Stimulated activated CD8-positive, alpha-beta memory T cell treated with anti-CD3 and anti-CD28 coated beads, Interleukin-7, amount 100 ng/mL, for 24 hours (primary cell): ENCODE data around the gene SPTLC2.

Experiments used
- DNase-seq: peaks from one replicate; pipeline ENCODE4 v3.0.0-alpha.2; 2020; ENCODE audit warnings: low read depth

Gene SPTLC2

DNA sequence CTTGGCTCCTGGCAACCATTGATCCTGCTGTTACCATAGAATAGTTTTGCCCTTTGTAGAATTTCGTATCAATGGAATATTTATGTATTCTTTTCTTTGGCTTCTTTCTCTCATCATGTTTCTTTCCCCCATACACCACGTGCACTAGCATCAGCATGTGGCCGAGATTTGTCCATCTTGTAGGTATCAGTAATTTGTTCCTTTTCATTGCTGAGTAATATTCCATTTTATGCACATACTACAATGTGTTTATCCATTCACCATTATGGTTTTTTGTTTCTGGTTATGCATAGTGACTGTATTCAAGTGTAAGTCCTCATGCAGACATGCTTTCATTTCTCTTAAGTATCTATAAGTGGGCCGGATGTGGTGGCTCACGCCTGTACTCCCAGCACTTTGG, 113.3 kb downstream of the SPTLC2 start:
- no peak for DNase-seq

DNA sequence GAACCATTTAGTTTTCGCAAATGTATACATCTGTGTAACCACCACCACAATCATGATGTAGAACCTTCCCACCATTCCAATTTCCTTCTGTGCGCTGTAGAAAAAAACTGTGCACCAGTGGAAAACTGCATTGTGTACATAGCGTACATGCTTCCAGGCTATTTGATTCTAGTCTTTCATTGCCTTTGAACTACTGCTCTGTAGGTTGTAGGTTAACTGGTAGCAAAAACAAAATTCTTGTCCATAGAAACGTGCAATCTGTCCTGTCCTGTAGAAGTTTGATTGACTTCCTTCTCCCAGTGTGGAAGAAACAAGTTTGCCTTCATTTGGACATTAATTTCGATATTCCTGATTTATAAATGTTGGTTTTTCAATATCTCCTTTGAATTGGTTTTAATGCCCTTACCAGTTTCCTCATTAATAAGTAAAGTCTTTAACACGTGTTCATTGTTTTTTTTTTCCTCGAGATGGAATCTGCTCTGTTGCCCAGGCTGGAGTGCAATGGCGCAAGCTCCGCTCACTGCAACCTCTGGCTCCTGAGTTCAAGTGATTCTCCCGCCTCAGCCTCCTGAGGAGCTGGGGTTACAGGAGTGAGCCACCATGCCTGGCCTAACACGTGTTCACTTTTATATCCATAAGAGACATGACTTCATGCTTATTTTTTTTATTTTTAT, 114.2 kb downstream of the SPTLC2 start:
- no peak for DNase-seq

DNA sequence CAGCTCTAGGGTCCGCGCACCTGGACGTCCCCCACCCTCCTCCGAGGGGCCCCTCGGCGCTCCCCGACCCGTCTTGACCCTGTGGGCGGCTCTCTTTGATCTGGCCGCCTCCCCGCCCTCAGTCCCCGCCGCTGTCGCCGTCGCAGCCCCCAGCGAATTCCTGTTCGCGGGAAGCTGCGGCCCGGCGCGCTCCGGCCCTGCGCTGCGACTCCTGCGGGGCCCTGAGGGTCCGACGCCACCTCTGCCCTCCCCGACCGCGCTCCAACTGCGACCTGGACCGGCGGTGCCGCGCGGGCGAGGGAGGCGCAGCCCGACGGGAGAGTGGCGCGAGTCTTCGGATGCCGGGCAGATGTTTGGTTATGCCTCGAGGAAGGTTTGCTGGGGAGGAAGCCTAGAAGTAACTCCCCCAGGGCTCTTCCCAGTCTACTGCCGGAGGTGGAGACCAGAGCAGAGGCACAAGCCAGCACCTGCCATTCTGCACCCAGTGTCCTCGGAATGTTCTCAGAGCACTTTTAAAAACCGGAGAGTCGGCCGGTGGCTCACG, 117.4 kb downstream of the SPTLC2 start:
- DNase-seq, result no peak

DNA sequence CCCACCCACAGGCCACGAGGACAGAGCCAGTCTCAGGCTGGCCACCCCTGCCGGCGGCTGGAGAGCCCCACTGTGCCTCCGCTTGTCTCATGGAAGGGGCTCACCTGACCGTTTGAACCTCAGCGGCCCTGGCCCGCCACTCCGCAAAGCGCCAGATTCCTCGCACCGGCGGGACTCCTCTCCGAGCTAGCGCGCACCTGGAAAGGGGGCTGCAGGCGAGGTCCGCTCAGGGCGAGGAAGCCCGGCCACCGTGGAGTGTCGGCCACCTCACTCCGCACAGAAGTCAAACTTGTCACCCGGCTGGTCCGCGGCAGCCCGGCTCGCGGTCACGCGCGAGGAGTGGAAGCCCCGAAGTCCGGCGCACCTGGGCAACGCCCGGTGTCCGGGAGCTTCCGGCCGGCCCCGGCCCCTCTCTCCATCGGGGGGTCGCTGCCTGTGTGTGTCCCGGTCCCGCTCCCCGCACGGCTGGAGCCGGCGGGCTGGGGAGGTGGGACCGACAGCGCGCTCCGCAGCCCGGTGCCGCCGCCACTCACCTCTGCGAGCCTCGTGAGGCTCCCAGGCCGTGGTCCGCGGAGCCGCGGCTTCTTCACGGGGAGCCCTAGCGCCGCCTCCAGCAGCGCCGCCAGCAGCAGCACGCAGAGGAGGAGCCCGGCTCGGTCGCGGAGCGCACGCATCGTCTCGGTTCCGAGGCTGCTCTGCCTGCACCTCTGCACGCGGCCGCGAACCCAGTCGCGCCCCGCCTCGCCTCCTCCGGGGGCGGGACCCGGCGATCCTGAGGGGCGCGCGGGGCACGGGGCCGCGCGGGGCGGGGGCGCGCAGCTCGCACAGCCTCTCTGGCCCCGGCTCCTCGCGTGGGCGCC, 118.1 kb downstream of the SPTLC2 start, which contains the start of gene ISM2:
ISM2 (minus strand) TSS at position 697 of the 860 bp plus-strand sequence; CDS start at position 674, 23 bp downstream.
- DNase-seq, result peak; percentile 3

DNA sequence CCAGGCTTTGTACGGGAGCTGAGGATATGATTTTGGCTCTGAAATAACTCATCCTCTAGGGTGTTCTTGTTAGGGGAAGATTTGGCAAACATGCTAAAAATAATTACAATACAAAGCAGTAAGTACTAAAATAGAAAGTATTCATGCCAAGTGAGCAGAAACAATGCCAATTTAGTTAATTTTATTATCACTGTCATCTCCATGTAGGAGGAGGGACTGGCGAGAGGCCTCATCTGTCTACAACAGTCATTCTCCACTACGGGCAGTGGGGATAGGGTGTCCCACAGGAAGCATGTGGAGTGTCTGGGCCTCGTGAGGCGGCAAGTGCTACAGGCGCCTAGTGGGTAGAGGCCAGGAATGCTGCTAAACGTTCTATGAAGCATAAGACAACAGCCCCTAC, 121.1 kb downstream of the SPTLC2 start:
- no peak for DNase-seq

DNA sequence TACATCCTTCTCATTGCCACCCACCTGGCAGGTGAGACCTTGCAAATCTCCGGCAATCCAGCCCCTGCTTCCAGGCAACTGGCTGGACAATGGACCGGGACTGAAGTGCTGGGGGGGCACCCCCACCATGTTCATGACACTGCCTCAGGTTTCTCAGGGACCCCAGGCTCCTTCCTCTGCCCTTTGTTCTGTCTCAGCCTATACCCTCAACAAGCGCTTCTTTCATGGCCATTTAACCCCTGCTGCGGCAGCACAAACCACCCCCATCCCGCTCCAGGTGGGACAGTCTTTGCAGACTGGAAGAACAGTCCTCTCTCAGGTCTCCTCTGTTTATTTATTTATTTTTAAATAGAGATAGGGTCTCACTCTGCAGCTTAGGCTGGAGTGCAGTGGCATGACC, 125.4 kb downstream of the SPTLC2 start:
- no peak for DNase-seq

DNA sequence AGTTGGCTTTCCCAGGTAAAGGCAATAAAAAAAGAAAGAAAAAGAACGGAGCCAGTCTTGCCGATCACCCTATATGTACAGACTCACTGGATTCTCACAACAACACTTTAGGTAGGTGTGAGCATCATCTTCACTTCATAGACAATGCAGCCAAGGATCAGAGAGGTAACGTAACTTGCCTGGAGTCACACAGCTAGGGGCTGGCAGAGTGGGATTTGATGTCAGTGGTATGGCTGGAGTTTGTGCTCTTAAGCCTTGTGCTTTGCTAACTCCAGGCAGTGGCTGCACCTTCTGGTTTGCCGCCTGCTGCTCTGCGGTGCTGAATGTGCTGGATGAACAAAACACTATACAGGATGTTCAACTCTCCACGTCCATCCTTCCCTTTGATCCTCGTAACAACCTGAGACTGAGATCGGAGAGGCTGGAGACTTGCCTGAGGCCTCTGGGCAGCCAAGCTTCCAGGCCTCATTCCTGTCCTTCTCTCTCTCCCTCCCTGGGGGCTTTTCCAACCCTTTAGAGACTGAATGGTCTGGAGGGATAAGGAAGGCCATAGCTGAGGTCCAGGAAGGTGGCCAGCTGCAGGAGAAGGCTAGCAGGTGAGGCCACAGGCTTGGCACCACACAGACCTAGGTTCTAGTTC, 126.0 kb downstream of the SPTLC2 start:
- no peak for DNase-seq

DNA sequence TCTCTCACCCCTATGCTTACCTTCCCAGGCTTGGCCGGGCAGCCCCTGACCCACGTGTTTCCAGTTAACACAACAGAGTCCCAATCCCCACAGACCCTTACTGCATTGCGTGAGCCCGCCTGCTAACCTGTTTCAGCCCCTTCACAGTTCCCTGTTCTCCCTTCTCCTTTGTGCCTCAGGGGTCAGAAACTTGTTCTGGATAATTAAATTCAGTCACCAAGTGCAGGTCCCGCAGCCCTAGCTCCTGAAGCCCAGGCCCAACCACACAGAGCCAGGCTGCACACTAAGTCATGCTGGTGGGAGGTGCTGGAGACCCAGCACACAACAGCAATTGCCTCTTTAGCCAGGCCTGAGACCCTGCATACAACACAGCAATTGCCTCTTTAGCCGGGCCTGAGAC, 127.4 kb downstream of the SPTLC2 start:
- no peak for DNase-seq

DNA sequence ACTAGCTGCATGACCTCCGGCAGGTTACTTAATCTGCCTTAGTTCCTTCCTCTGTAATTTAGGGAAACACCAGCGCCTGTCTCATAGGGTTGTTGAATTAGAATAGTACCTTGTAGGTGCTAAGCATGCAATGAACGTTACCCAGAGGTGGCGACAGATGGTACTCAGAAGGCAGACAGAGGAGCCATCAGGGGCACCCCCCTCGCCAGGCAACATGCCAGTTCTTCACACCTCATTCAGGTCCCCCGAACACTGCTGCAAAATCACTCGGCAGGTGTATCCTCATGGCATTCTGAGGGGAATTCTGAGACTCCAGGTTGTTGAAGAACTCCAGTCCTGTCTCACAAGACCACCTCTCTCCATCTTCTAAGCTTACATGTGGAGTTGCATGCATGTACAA, 127.9 kb downstream of the SPTLC2 start:
- no peak for DNase-seq

DNA sequence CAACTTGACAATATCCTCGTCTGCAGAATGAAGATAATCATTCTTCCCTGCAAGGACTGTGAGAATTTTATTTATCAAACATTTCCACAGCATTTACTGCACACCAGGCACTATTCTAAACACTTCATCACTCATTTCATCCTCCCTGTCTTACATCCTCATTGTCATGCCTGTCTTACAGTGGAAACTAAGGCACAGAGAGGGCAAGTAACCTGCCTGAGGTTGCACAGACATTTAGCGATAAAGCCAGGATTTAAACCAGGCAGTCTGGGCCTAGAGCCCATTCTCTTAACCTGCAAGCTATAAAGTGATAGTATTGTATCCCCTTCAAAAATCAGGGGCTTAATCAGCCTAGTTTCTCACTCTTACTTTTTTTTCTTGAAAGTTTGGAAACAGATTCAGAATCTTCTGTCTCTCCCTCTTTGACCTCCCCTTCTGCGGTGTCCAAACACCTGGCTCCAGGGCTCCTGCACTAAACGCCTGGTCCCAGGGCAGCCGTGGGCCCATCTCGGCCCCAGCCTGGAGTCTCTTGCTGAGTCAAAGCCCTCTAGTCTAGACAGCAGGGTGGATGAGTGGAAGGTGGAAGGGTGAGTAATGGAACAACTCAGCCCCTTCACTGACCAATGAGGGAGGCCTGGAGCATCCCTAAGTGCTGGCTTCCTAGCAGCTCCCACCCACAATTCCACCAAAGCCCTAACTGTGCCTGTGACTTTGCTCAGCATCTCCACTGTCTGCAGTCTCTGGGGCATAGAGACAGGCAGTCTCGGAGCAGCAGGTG, 130.3 kb downstream of the SPTLC2 start:
- no peak for DNase-seq

DNA sequence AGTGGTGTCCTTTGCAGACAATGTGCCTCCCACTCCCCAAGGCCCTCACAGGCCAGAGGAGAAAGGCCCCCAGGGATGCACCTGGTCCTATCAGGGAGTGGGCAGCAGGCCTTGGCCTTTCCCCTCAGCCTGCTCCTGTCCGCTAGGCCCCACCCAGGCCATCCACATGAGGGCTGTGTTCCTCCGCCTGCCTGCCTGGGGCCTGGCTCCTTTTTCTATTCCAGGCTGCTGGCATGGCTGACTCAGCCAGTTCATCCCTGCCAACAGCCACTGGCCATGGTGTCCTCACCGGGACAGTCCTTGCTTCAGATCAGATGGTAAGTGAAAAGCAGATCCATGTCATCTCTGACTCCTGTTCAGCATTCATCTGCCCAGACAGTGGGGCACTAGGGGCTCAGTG, 131.2 kb downstream of the SPTLC2 start:
- DNase-seq, result no peak

DNA sequence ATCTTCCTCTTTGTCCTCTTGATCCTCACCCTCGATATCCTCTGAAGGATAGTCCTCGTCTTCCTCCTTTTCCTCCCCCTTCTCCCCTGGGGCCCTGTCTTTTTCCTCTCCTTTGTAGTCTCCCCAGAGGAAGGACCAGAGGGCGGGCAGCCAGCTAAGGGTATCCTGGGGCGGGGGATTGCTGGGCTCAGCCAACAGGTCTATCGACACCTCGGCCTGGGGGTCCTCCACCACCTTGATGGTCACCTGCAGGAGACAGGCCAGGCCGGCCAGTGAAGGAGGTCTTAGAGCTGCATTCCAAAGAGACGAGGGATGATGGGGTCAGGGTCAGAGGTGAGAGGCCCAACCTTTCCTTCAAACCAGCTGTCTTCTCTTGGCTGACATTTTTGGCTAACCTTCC, 134.0 kb downstream of the SPTLC2 start:
- DNase-seq, result no peak

DNA sequence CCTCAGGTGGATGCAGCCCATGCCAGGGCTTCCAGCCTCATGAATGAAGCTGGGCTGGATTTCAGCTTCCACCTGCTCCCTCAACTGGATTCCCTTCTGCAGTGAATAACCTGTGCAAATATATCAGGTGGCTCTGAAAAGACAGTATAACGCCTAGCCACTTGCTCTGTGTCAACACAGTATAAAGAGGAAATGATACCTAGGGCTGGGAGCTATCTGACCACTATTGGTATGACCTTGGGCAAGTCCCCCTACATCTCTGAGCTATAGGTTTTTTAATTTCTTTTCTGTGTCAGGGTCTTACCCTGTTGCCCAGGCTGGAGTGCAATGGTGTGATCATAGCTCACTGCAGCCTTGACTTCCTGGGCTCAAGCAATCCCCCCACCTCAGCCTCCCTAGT, 137.6 kb downstream of the SPTLC2 start:
- no peak for DNase-seq

DNA sequence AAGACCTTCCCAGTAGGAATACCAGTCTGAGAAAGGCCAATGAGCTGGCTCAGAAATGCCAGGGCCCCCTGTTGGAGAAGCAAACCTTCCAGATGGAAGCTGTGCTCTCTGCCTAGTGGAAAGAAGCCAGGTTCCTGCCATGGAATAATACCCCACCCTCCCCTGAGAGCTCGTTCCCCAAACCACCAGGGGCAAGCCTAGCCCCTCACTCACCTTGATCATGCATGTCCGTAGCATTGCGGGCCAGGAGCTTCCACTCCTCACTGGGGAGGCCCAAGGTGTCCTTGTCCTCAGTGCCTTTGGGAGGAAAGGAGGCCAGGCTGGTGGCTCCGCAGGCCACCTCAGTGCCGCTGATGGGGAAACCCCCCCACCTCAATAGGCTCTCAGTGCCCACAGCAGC, 138.4 kb downstream of the SPTLC2 start:
- DNase-seq, result no peak

DNA sequence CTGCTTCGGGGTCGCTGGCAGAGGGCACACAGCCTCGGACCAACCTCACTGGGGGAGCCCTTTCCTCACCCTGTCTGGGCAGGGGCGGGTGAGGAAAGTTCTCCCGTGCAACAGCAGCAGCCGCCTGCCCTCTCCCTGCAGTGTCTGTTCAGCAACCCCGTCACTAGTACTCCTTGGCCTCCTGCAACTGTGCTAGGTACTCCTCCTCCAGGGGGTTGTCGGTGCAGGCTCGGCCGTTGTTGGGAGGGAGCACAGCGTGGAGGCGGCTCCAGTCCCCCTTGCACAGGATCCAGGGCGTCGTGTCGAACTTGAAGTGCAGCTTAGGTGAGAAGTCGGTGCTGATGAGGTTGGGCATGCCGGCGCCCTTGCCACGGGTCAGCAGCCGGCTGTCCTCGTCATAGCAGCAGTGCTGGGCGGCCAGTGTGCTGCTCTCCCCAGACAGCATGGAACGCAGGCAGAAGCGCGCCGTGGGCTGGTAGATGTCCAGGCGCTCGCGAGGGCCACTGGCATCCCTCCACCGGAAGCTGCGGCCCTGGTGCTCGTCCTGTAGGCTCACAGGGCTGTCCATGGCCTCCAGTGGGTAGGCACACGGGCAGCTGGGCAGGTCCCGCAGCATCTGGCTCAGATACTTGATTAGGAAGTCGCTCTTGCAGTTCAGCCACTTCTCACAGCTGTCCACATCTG, 140.9 kb downstream of the SPTLC2 start:
- no peak for DNase-seq

DNA sequence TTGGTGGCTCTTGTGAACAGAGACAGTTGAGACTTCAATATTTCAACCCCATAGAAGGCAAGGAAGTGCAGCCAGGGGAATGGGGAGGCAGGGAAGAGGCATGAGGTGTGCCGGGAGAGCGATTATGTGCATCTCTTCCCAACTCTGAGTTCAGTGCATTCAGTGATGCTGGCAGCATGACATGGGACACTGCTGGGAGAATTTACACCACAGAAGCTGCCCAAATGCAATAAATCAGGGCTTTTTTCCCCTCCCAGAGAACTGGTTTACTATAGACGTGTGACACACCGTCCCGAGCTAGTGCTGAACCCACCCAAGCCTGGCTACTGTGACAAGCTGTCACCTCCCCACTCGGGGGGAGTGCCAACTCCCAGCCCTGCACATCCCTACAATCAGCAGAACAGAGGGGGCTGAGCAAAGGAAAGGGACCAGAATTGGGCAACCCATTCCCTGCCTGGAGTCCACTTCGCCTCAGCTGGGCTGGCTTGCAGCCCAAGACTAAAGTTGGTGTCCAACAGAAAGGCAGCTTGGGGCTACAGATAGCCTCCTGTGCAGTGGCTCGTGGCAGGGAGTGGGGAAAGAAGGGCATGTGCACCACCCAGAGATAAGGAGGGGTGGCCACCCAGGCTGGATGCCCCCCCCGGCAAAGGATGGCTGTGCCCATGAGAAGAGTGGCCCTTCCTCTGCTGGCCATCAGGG, 141.8 kb downstream of the SPTLC2 start:
- DNase-seq, result no peak

DNA sequence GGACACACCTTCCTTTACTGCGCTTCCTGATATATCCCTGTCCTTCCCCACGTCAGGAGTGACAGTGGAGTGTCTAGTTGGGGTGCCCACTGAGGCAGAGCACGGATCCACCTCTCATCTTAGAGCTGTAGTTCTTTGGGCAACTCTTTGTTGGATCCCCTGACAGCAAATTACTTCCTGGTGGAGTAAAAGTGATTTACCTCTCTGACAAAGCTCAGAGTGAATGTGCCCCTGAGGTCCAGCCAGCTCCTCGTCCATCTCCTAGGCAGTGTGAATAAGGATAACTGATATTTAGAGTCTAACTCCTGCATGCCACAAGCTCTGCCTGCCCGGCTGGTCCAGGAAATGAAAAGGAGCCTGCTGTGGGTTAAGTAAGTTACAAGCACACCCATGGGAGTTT, 142.5 kb downstream of the SPTLC2 start:
- no peak for DNase-seq

DNA sequence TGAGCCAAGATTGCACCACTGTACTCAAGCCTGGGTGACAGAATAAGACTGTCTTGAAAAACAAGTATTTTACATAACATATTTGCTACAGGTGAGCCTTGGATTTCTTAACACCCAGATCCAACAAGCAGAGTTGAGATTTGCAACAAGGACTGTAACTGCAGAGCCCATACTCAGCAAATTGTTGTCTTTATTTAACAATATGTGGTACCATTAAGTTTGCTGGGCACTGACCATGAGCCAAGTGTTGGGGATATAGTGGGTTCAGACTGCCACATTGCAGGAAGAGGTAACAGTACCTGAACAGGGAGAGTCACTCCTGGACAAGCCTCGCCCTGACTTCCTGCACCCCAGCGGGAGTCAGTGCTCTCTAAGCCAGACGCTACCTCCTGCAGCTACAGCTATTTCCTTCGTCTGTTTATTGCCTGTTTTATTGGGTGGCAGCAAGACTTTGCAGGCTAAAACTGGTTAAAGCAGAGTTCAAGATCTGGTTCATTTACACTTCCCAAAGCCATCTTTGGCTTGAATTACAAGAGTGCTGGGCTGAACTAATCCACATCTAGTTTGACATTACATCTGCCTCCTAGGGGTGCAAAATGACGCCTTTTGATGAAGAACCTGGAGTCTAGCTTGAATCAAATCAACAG, 146.1 kb downstream of the SPTLC2 start:
- no peak for DNase-seq

DNA sequence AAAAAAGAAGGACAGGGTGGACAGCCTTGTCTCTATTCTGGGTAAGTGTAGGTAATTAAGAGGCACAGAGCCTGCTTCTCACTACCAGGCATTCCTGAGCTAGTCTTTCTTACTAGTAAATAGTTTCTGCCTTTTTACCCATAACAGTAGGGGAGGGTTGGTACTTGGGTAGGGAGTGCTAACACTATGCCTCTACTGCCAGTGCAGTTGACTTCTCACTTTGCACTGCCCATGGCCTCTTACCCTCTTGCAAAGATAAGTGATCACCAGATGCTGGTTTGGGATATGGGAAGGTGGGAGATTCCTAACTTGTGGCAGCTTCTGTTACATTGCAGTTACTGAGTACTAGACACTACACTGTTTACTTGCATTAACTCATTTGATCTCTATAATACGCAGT, 146.9 kb downstream of the SPTLC2 start:
- no peak for DNase-seq

DNA sequence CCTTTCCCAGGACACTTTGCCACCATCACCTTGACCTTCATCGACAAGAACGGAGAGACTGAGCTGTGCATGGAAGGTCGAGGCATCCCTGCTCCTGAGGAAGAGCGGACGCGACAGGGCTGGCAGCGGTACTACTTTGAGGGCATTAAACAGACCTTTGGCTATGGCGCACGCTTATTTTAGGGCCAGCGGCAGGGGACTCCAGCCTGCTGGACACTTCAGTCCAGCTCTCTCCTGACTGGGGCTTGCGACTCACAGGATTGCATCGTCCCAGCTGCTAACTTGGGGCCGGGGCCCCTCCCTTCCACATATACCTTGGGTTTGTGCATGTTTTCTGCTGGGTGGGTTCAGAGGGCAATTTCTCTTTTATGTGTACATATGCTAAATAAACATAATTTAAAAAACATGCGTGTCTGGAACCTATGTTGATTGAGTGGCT, 147.4 kb downstream of the SPTLC2 start:
- DNase-seq, result no peak
